Fibroblast of lung (primary cell): ENCODE measurements around the gene PNMA1. TPM values are rescaled to one million over a fixed set of nuclear protein-coding genes. Genes with fewer than 3 reads are reported as not detected.

Experiments
- DNase-seq, 2 donors: peaks; one replicate each; pipeline versions ENCODE4 v3.0.0 to v3.0.0-alpha.2; 2010; ENCODE audit warnings: low read depth in 2 of 2
- H2AFZ ChIP-seq: 2 replicates; pipeline ENCODE4 v1.5.1; 2012; ENCODE audit warnings: low read length, control low read depth, inconsistent platforms
- H3K27ac ChIP-seq: 2 replicates; pipeline ENCODE4 v1.5.1; 2011; ENCODE audit warnings: low read length, control low read depth; ENCODE audit not compliant: insufficient read depth
- H3K27me3 ChIP-seq: 2 replicates; pipeline ENCODE4 v1.5.1; 2011; ENCODE audit warnings: mild to moderate bottlenecking, low read length; ENCODE audit not compliant: control insufficient read depth, insufficient read depth
- H3K36me3 ChIP-seq: 2 replicates; pipeline ENCODE4 v1.5.1; 2011; ENCODE audit warnings: low read length; ENCODE audit not compliant: control insufficient read depth, insufficient read depth
- H3K4me1 ChIP-seq: 2 replicates; pipeline ENCODE4 v1.5.1; 2011; ENCODE audit warnings: low read length; ENCODE audit not compliant: control insufficient read depth, insufficient read depth; ENCODE audit errors: extremely low read depth
- H3K4me2 ChIP-seq: 2 replicates; pipeline ENCODE4 v1.5.1; 2011; ENCODE audit warnings: low read length, control low read depth; ENCODE audit not compliant: insufficient read depth; ENCODE audit errors: extremely low read depth
- H3K4me3 ChIP-seq, 4 experiments: fragments of 200-600 bp in 1 of 4; sonication (generic) in 1 of 4; replicated peaks in 1 of 4; 2 replicates each; pipeline ENCODE4 v1.5.1; 2011 to 2016; ENCODE audit warnings: low read length in 4 of 4, low read depth in 3 of 4, mild to moderate bottlenecking in 3 of 4, control low read depth in 2 of 4, inconsistent platforms in 1 of 4, mixed read lengths in 1 of 4; ENCODE audit not compliant: insufficient read depth in 1 of 4; ENCODE audit errors: control extremely low read depth in 1 of 4
- H3K79me2 ChIP-seq: 2 replicates; pipeline ENCODE4 v1.5.1; 2012; ENCODE audit warnings: mild to moderate bottlenecking, low read length, inconsistent platforms; ENCODE audit not compliant: control insufficient read depth, insufficient read depth
- H3K9ac ChIP-seq: 2 replicates; pipeline ENCODE4 v1.5.1; 2011; ENCODE audit warnings: mild to moderate bottlenecking, low read length, control low read depth; ENCODE audit not compliant: insufficient read depth
- H3K9me3 ChIP-seq: 2 replicates; pipeline ENCODE4 v1.5.1; 2012; ENCODE audit warnings: low read depth, low read length; ENCODE audit not compliant: control insufficient read depth, insufficient read depth
- H4K20me1 ChIP-seq: 2 replicates; pipeline ENCODE4 v1.5.1; 2011; ENCODE audit warnings: low read length; ENCODE audit not compliant: control insufficient read depth, insufficient read depth; ENCODE audit errors: extremely low read depth
- CTCF ChIP-seq, 2 donors: IDR thresholded peaks in 1 of 2; conservative IDR thresholded peaks in 1 of 2; 1 replicate in 1 of 2; 2 replicates in 1 of 2; pipeline ENCODE4 v1.5.1; 2011 to 2012; ENCODE audit warnings: low read length in 2 of 2, control low read depth in 1 of 2, inconsistent platforms in 1 of 2, low read depth in 1 of 2, mild to moderate bottlenecking in 1 of 2
- EZH2 ChIP-seq: IDR thresholded peaks from 2 replicates; pipeline ENCODE4 v1.5.1; 2012; ENCODE audit warnings: low read length, control low read depth, mild to moderate bottlenecking; ENCODE audit errors: missing control alignments
- polyA plus RNA-seq, 2 donors: library from polyadenylated mRNA; depleted of rRNA in 1 of 2; stranded (reverse) in 1 of 2; unstranded in 1 of 2; fragments of >200 nt; gene quantifications; 2 replicates each; pipeline ENCODE4 v1.2.1, GENCODE V29; 2011 to 2012; ENCODE audit warnings: missing spikeins in 1 of 2
- total RNA-seq: library from RNA; depleted of rRNA; stranded (reverse); fragments of >200 nt; gene quantifications from 2 replicates; pipeline ENCODE4 v1.2.1, GENCODE V29; 2014

Gene PNMA1
- total and polyA plus RNA-seq, 2 donors (not counting 1 experiment from before 2014, with no cell fraction given): 19.5 to 44.5 TPM

- peak; percentile 96 to 99 for DNase-seq
- no peak overlapping the region for H3K4me3 ChIP-seq
- H3K79me2 ChIP-seq: peaks cover 6% of the 10 kb centered on the region
- H4K20me1 ChIP-seq: no peaks in the 10 kb centered on the region
- peaks cover 36% of the 10 kb centered on the region for H3K36me3 ChIP-seq
- peak overlapping the region; percentile 79 for H3K27ac ChIP-seq
- H2AFZ ChIP-seq: no peak overlapping the region
- TF ChIP-seq EZH2 (no peak), CTCF (conservative IDR thresholded peaks at IDR 0.05 in 1 of 2, IDR thresholded peaks at IDR 0.05 in 1 of 2; ENCODE audit: low read depth in 1 of 2, low read length in 2 of 2) (peak in 1 of 2 donors; percentile 13)
- peak overlapping the region; percentile 60 for H3K4me2 ChIP-seq
- H3K9ac ChIP-seq: peak overlapping the region; percentile 16
- H3K27me3 ChIP-seq: no peaks in the 10 kb centered on the region
- H3K4me1 ChIP-seq: peaks cover 30% of the 10 kb centered on the region
- no peaks in the 10 kb centered on the region for H3K9me3 ChIP-seq
Observed at GRCh38 chr14:73723797-73724661, 9.8 kb upstream of the PNMA1 start.

- H3K4me1 ChIP-seq: peaks cover 30% of the 10 kb centered on the region
- H3K4me3 ChIP-seq: no peak overlapping the region
- H3K27ac ChIP-seq: peak overlapping the region; percentile 79
- no peaks in the 10 kb centered on the region for H3K27me3 ChIP-seq
- no peaks in the 10 kb centered on the region for H4K20me1 ChIP-seq
- peaks cover 6% of the 10 kb centered on the region for H3K79me2 ChIP-seq
- peaks cover 38% of the 10 kb centered on the region for H3K36me3 ChIP-seq
- peak overlapping the region; percentile 4 for H3K9ac ChIP-seq
- peak; percentile 23 to 84 for DNase-seq
- no peak overlapping the region for H3K4me2 ChIP-seq
- TF ChIP-seq EZH2 (no peak), CTCF (conservative IDR thresholded peaks at IDR 0.05 in 1 of 2, IDR thresholded peaks at IDR 0.05 in 1 of 2; ENCODE audit: low read depth in 1 of 2, low read length in 2 of 2) (no peak)
- H3K9me3 ChIP-seq: no peaks in the 10 kb centered on the region
- H2AFZ ChIP-seq: no peak overlapping the region
Observed at GRCh38 chr14:73723406-73723796, 9.2 kb upstream of the PNMA1 start.

- H3K79me2 ChIP-seq: peaks cover 6% of the 10 kb centered on the region
- no peaks in the 10 kb centered on the region for H3K27me3 ChIP-seq
- no peak overlapping the region for H3K4me3 ChIP-seq
- no peak overlapping the region for H2AFZ ChIP-seq
- H3K4me2 ChIP-seq: no peak overlapping the region
- TF ChIP-seq CTCF (conservative IDR thresholded peaks at IDR 0.05 in 1 of 2, IDR thresholded peaks at IDR 0.05 in 1 of 2; ENCODE audit: low read depth in 1 of 2, low read length in 2 of 2) (no peak), EZH2 (no peak)
- H3K27ac ChIP-seq: no peak overlapping the region
- peak in 1 of 2 donors; percentile 47 for DNase-seq
- no peaks in the 10 kb centered on the region for H3K9me3 ChIP-seq
- peaks cover 44% of the 10 kb centered on the region for H3K36me3 ChIP-seq
- peaks cover 33% of the 10 kb centered on the region for H3K4me1 ChIP-seq
- H4K20me1 ChIP-seq: no peaks in the 10 kb centered on the region
- H3K9ac ChIP-seq: no peak overlapping the region
Observed at GRCh38 chr14:73722581-73722980, 8.4 kb upstream of the PNMA1 start.
